Transverse colon (tissue), 4 donors: ENCODE measurements around the gene ZNF783. TPM values are rescaled to one million over a fixed set of nuclear protein-coding genes. Genes with fewer than 3 reads are reported as not detected.

ENCODE experiments used
- DNase-seq: peaks from one replicate; pipeline ENCODE4 v3.0.0-alpha.2; 2019
- H3K27ac ChIP-seq, 4 donors: fragments of 200-600 bp; sonication (generic); 2 replicates each; pipeline ENCODE4 v1.5.1; 2016 to 2018; ENCODE audit warnings: inconsistent platforms in 4 of 4
- H3K27me3 ChIP-seq: fragments of 200-600 bp; sonication (generic); 2 replicates; pipeline ENCODE4 v1.5.1; 2017; ENCODE audit warnings: inconsistent platforms
- H3K36me3 ChIP-seq, 4 donors: fragments of 200-600 bp; sonication (generic); 2 replicates each; pipeline ENCODE4 v1.5.1; 2017 to 2019; ENCODE audit warnings: inconsistent platforms in 4 of 4
- H3K4me1 ChIP-seq, 4 donors: fragments of 200-600 bp; sonication (generic); 2 replicates each; pipeline ENCODE4 v1.5.1; 2017 to 2020; ENCODE audit warnings: inconsistent platforms in 4 of 4
- H3K4me3 ChIP-seq, 4 donors: fragments of 200-600 bp; sonication (generic); 1 replicate in 1 of 4; 2 replicates in 3 of 4; pipeline versions ENCODE4 v1.5.1 to v1.6.1; 2017 to 2019; ENCODE audit warnings: inconsistent platforms in 4 of 4
- H3K9me3 ChIP-seq, 2 donors: fragments of 200-600 bp; sonication (generic); 2 replicates each; pipeline ENCODE4 v1.5.1; 2017 to 2019; ENCODE audit warnings: inconsistent platforms in 2 of 2
- CTCF ChIP-seq, 5 experiments: fragments of 200-600 bp in 3 of 5; fragments of 450-650 bp in 2 of 5; sonication (generic) in 3 of 5; IDR thresholded peaks; 1 replicate in 2 of 5; 2 replicates in 3 of 5; pipeline ENCODE4 v1.5.1; 2016 to 2017; ENCODE audit warnings: antibody characterized with exemption in 5 of 5, inconsistent platforms in 3 of 5, mild to moderate bottlenecking in 2 of 5, moderate library complexity in 1 of 5
- EP300 ChIP-seq: sonication (generic); formaldehyde crosslinking; IDR thresholded peaks from one replicate; pipeline ENCODE4 v1.6.1; 2017; ENCODE audit warnings: antibody characterized with exemption, low read depth
- POLR2A ChIP-seq: fragments of 450-650 bp; IDR thresholded peaks from one replicate; pipeline ENCODE4 v1.6.1; 2016; ENCODE audit warnings: antibody characterized with exemption, mild to moderate bottlenecking, moderate library complexity
- POLR2AphosphoS5 ChIP-seq, 3 donors: sonication (generic); formaldehyde crosslinking; IDR thresholded peaks; one replicate each; pipeline ENCODE4 v1.6.1; 2016; ENCODE audit warnings: antibody characterized with exemption in 3 of 3
- WGBS, 2 donors: methylation state at CpG; one replicate each; pipeline ENCODE4 v1.1.5; 2018; ENCODE audit warnings: low coverage in 1 of 2; 5-methylcytosine and 5-hydroxymethylcytosine counted together
- in situ Hi-C, 4 donors: fragments of 200-750 bp; cut with MboI; loops; one replicate each; pipeline versions ENCODE4 v1.15.0 to v1.15.1; 2017; ENCODE audit warnings: low sequenced_read_pairs in 3 of 4, low pct_ligation_motif_present in 1 of 4, low pct_unique_long_range_greater_than_20kb in 1 of 4
- intact Hi-C: fragments of 100-400 bp; cut with DNase I; formaldehyde crosslinking; loops from one replicate; pipeline ENCODE4 v1.15.1; 2023; ENCODE audit warnings: low total_unique reads
- total RNA-seq, 4 donors: library from RNA; depleted of rRNA; stranded (reverse); fragments of >200 nt; gene quantifications; one replicate each; pipeline ENCODE4 v1.1.0, GENCODE V29; 2016

The ZNF783 gene
- total RNA-seq, 4 donors from 2014 or later = 9.0 to 28.7 (median 17.9) TPM

GRCh38 chr7:149218469-149219420, 43.3 kb upstream of the ZNF783 start:
- Histone ChIP-seq H3K9me3 (no peaks in the 10 kb centered on the region), H3K27ac (no peak overlapping the region), H3K4me1 (no peaks in the 10 kb centered on the region), H3K4me3 (no peak overlapping the region), H3K27me3 (no peaks in the 10 kb centered on the region), H3K36me3 (peaks cover 0 to 56% (median 19%) of the 10 kb centered on the region in 4 donors)
- in situ Hi-C loops (no loop called here), intact Hi-C loops (no loop called here)
- no peak for DNase-seq
- WGBS, 2 donors = 84 to 87% methylated on average over 3 to 10 of the region's 10 CpGs
- no peak for TF ChIP-seq EP300
- no peak for TF ChIP-seq POLR2AphosphoS5 (IDR thresholded peaks at IDR 0.05)
- TF ChIP-seq CTCF (IDR thresholded peaks at IDR 0.05) = no peak
- no peak for TF ChIP-seq POLR2A

GRCh38 chr7:149220534-149220933, 41.5 kb upstream of the ZNF783 start:
- in situ Hi-C loops = no loop called here
- peaks cover 0 to 49% (median 15%) of the 10 kb centered on the region in 4 donors for H3K36me3 ChIP-seq

GRCh38 chr7:149223176-149223575, 38.8 kb upstream of the ZNF783 start:
- no peak for DNase-seq
- in situ Hi-C loops (no loop called here), intact Hi-C loops (no loop called here)
- Histone ChIP-seq H3K36me3 (peaks cover 0 to 26% (median 8%) of the 10 kb centered on the region in 4 donors), H3K9me3 (no peaks in the 10 kb centered on the region), H3K27me3 (no peaks in the 10 kb centered on the region), H3K4me3 (no peak overlapping the region), H3K4me1 (peaks cover 0 to 3% (median 0%) of the 10 kb centered on the region in 4 donors), H3K27ac (no peak overlapping the region)
- 90 to 93% methylated on average over 4 to 8 of the region's 8 CpGs for WGBS, 2 donors
- no peak for TF ChIP-seq POLR2AphosphoS5 (IDR thresholded peaks at IDR 0.05)
- no peak for TF ChIP-seq EP300
- TF ChIP-seq CTCF (IDR thresholded peaks at IDR 0.05) = no peak

More at GRCh38 chr7:149220534-149220933, 41.5 kb upstream of the ZNF783 start:
- Histone ChIP-seq H3K27me3 (no peaks in the 10 kb centered on the region), H3K4me3 (no peak overlapping the region), H3K4me1 (no peaks in the 10 kb centered on the region), H3K9me3 (no peaks in the 10 kb centered on the region), H3K27ac (no peak overlapping the region)
- intact Hi-C loops = no loop called here
- DNase-seq = no peak
- WGBS, 2 donors = 83% methylated on average over 6 of the region's 6 CpGs; no CpG with 5 or more reads in 1 of the 2 donors
- TF ChIP-seq POLR2A (no peak), EP300 (no peak)

GRCh38 chr7:149223761-149224160, 38.2 kb upstream of the ZNF783 start:
- TF ChIP-seq CTCF (IDR thresholded peaks at IDR 0.05) = no peak
- TF ChIP-seq EP300 = no peak
- no peak for TF ChIP-seq POLR2AphosphoS5 (IDR thresholded peaks at IDR 0.05)
- TF ChIP-seq POLR2A = no peak
- no peaks in the 10 kb centered on the region for H3K27me3 ChIP-seq
- H3K4me1 ChIP-seq = peaks cover 0 to 3% (median 0%) of the 10 kb centered on the region in 4 donors
- no peak overlapping the region for H3K27ac ChIP-seq
- WGBS, 2 donors = 100% methylated on average over 19 of the region's 39 CpGs; no CpG with 5 or more reads in 1 of the 2 donors
- intact Hi-C loops (no loop called here), in situ Hi-C loops (no loop called here)
- no peaks in the 10 kb centered on the region for H3K9me3 ChIP-seq
- peaks cover 0 to 20% (median 7%) of the 10 kb centered on the region in 4 donors for H3K36me3 ChIP-seq
- H3K4me3 ChIP-seq = no peak overlapping the region
- DNase-seq = no peak
